Neuronal stem cell (in vitro differentiated cells): ENCODE measurements around the gene NFE2. TPM values are rescaled to one million over a fixed set of nuclear protein-coding genes. Genes with fewer than 3 reads are reported as not detected.
A peak's percentile ranks its signal among the peaks of the same experiment; 100 is the strongest.

Experiments
- DNase-seq: peaks from one replicate; pipeline ENCODE4 v3.0.0-alpha.2; 2013; ENCODE audit warnings: low spot score
- H2AFZ ChIP-seq: one replicate; pipeline ENCODE4 v1.6.1; 2013; ENCODE audit warnings: mild to moderate bottlenecking, low read length, inconsistent platforms
- H2AK5ac ChIP-seq: 2 replicates; pipeline ENCODE4 v1.6.1; 2013; ENCODE audit warnings: low read depth, mild to moderate bottlenecking, inconsistent platforms, low read length, moderate library complexity, mixed read lengths
- H2BK120ac ChIP-seq: 2 replicates; pipeline ENCODE4 v1.6.1; 2013; ENCODE audit warnings: low read depth, mild to moderate bottlenecking, inconsistent platforms, low read length, moderate library complexity, mixed read lengths
- H2BK12ac ChIP-seq: one replicate; pipeline ENCODE4 v1.6.1; 2013; ENCODE audit warnings: low read length, inconsistent platforms
- H2BK15ac ChIP-seq: 2 replicates; pipeline ENCODE4 v1.6.1; 2013; ENCODE audit warnings: mild to moderate bottlenecking, low read length, inconsistent platforms, mixed read lengths
- H2BK5ac ChIP-seq: one replicate; pipeline ENCODE4 v1.6.1; 2013; ENCODE audit warnings: inconsistent platforms, mild to moderate bottlenecking, low read length, moderate library complexity
- H3K14ac ChIP-seq: one replicate; pipeline ENCODE4 v1.6.1; 2013; ENCODE audit warnings: low read length, inconsistent platforms
- H3K18ac ChIP-seq: 2 replicates; pipeline ENCODE4 v1.6.1; 2013; ENCODE audit warnings: low read length, inconsistent platforms
- H3K23ac ChIP-seq: 2 replicates; pipeline ENCODE4 v1.6.1; 2013; ENCODE audit warnings: low read depth, mild to moderate bottlenecking, mixed read lengths, low read length, inconsistent platforms; ENCODE audit not compliant: poor library complexity
- H3K27ac ChIP-seq: replicated peaks from 3 replicates; pipeline ENCODE4 v1.5.1; 2013; ENCODE audit warnings: low read length, inconsistent platforms
- H3K27me3 ChIP-seq, 3 experiments: 2 replicates each; pipeline ENCODE4 v1.6.1; 2013; ENCODE audit warnings: low read length in 3 of 3, mild to moderate bottlenecking in 2 of 3, inconsistent platforms in 1 of 3, low read depth in 1 of 3, mixed read lengths in 1 of 3, moderate library complexity in 1 of 3; ENCODE audit not compliant: control insufficient read depth in 3 of 3, insufficient read depth in 3 of 3
- H3K36me3 ChIP-seq, 2 donors: replicated peaks in 1 of 2; 2 replicates each; pipeline ENCODE4 v1.6.1; 2013; ENCODE audit warnings: low read length in 2 of 2; ENCODE audit not compliant: control insufficient read depth in 2 of 2, insufficient read depth in 2 of 2
- H3K4ac ChIP-seq: 2 replicates; pipeline ENCODE4 v1.6.1; 2013; ENCODE audit warnings: inconsistent platforms, mild to moderate bottlenecking, low read length, moderate library complexity
- H3K4me1 ChIP-seq, 2 donors: 1 replicate in 1 of 2; 2 replicates in 1 of 2; pipeline ENCODE4 v1.6.1; 2013; ENCODE audit warnings: low read length in 2 of 2, low read depth in 1 of 2; ENCODE audit not compliant: control insufficient read depth in 2 of 2, insufficient read depth in 1 of 2
- H3K4me2 ChIP-seq: one replicate; pipeline ENCODE4 v1.6.1; 2013; ENCODE audit warnings: mild to moderate bottlenecking, low read length, inconsistent platforms; ENCODE audit not compliant: insufficient read depth, poor library complexity, severe bottlenecking
- H3K4me3 ChIP-seq, 2 donors: 2 replicates each; pipeline ENCODE4 v1.5.1; 2013; ENCODE audit warnings: low read length in 2 of 2, mild to moderate bottlenecking in 2 of 2, inconsistent platforms in 1 of 2, moderate library complexity in 1 of 2
- H3K79me1 ChIP-seq: one replicate; pipeline ENCODE4 v1.6.1; 2013; ENCODE audit warnings: low read depth, mild to moderate bottlenecking, inconsistent platforms, low read length, moderate library complexity
- H3K9ac ChIP-seq: one replicate; pipeline ENCODE4 v1.6.1; 2013; ENCODE audit warnings: mild to moderate bottlenecking, low read depth, low read length, inconsistent platforms; ENCODE audit not compliant: poor library complexity
- H3K9me3 ChIP-seq, 2 donors: replicated peaks in 1 of 2; 2 replicates each; pipeline versions ENCODE3 to v1.6.1; 2013; ENCODE audit warnings: low read length in 2 of 2, mild to moderate bottlenecking in 2 of 2, inconsistent platforms in 1 of 2, low read depth in 1 of 2, mixed read lengths in 1 of 2, moderate library complexity in 1 of 2; ENCODE audit not compliant: control insufficient read depth in 2 of 2, insufficient read depth in 1 of 2
- H4K8ac ChIP-seq: one replicate; pipeline ENCODE4 v1.6.1; 2013; ENCODE audit warnings: low read depth, mild to moderate bottlenecking, inconsistent platforms, low read length, moderate library complexity
- H4K91ac ChIP-seq: one replicate; pipeline ENCODE4 v1.6.1; 2013; ENCODE audit warnings: low read length, low read depth, mild to moderate bottlenecking, inconsistent platforms; ENCODE audit not compliant: poor library complexity
- WGBS, 2 donors: extraction: QIAGEN DNeasy Blood & Tissue Kit; methylation state at CpG; one replicate each; pipeline ENCODE4 v1.1.7; 2013; ENCODE audit warnings: missing lambda C conversion rate in 2 of 2, mixed read lengths in 1 of 2; ENCODE audit not compliant: insufficient read length in 2 of 2, insufficient replicate concordance in 1 of 2; ENCODE audit errors: extremely low coverage in 2 of 2; 5-methylcytosine and 5-hydroxymethylcytosine counted together
- polyA plus RNA-seq, 2 experiments: library from polyadenylated mRNA; stranded (reverse); fragments of 200-250 nt; gene quantifications; one replicate each; pipeline ENCODE4 v1.2.3, GENCODE V29; 2013

The NFE2 gene
- polyA plus RNA-seq (2013, experiment 1 of 2): 2.4 TPM
- 2.5 TPM for polyA plus RNA-seq (2013, experiment 2 of 2)

GRCh38 chr12:54300732-54301427 lies at the start of gene NFE2:
Gene NFE2, minus strand, starts transcription at chr12:54301015. Its CDS starts 5,767 bp downstream, at chr12:54295248.
- Histone ChIP-seq H4K91ac (no peak within 1 kb of the TSS), H2BK120ac (peak within 1 kb of the TSS; percentile 29), H2BK15ac (peak within 1 kb of the TSS; percentile 61), H3K79me1 (no peaks in the 10 kb centered on the region), H3K4me2 (peak within 1 kb of the TSS; percentile 66), H2BK5ac (no peak within 1 kb of the TSS), H3K27me3 (peaks cover 0 to 65% (median 0%) of the 10 kb centered on the region in 3 experiments), H4K8ac (no peak within 1 kb of the TSS), H3K4me3 (peak within 1 kb of the TSS in 1 of 2 donors; percentile 23), H2AK5ac (peak within 1 kb of the TSS; percentile 8), H2AFZ (peak within 1 kb of the TSS; percentile 76), H3K4me1 (peaks cover 5 to 16% of the 10 kb centered on the region in 2 donors), H3K4ac (peak within 1 kb of the TSS; percentile 14), H2BK12ac (no peak within 1 kb of the TSS), H3K27ac (peak within 1 kb of the TSS; percentile 53), H3K9ac (peak within 1 kb of the TSS; percentile 47), H3K18ac (peak within 1 kb of the TSS; percentile 84), H3K9me3 (no peaks in the 10 kb centered on the region), H3K36me3 (no peaks in the 10 kb centered on the region), H3K14ac (no peak within 1 kb of the TSS), H3K23ac (no peak within 1 kb of the TSS)
- no CpG with 5 or more reads among the region's 26 CpGs for WGBS, 2 donors
- peak; percentile 66 for DNase-seq

DNA sequence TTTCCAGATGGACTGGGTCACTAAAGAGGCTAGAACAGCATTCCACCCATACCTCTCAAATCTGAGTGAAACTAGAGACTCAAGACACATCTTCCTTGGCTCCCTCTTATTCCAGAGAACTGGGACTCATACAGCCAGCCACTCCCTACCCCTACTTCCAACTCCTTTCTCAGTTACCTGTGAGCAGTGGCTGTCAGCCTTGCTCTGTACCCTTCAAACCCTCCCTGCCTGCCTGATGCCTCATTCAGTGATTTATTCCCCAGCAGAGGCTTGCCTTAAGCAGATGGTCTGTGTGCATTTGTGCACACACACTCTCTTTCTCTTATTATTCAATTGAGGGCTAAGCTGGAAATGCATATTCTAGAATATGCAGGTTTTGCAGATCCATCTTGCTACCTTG lies 48.9 kb upstream of the NFE2 start:
- no peak overlapping the region for H3K14ac ChIP-seq
- no peak overlapping the region for H4K91ac ChIP-seq
- peaks cover 41 to 42% of the 10 kb centered on the region in 2 donors for H3K4me1 ChIP-seq
- H2BK15ac ChIP-seq: no peak overlapping the region
- peak overlapping the region; percentile 99 for H3K27ac ChIP-seq
- H3K79me1 ChIP-seq: no peaks in the 10 kb centered on the region
- H2BK120ac ChIP-seq: no peak overlapping the region
- H2BK12ac ChIP-seq: no peak overlapping the region
- no peak for DNase-seq
- H2BK5ac ChIP-seq: no peak overlapping the region
- H3K36me3 ChIP-seq: peaks cover 9 to 66% of the 10 kb centered on the region in 2 donors
- no peak overlapping the region for H3K9ac ChIP-seq
- no peaks in the 10 kb centered on the region for H3K9me3 ChIP-seq
- H4K8ac ChIP-seq: no peak overlapping the region
- no peak overlapping the region for H3K23ac ChIP-seq
- H3K4me3 ChIP-seq: no peak overlapping the region
- no peak overlapping the region for H2AFZ ChIP-seq
- H3K4me2 ChIP-seq: no peak overlapping the region
- peak overlapping the region; percentile 2 for H2AK5ac ChIP-seq
- H3K4ac ChIP-seq: no peak overlapping the region
- H3K18ac ChIP-seq: no peak overlapping the region
- H3K27me3 ChIP-seq: no peaks in the 10 kb centered on the region

DNA sequence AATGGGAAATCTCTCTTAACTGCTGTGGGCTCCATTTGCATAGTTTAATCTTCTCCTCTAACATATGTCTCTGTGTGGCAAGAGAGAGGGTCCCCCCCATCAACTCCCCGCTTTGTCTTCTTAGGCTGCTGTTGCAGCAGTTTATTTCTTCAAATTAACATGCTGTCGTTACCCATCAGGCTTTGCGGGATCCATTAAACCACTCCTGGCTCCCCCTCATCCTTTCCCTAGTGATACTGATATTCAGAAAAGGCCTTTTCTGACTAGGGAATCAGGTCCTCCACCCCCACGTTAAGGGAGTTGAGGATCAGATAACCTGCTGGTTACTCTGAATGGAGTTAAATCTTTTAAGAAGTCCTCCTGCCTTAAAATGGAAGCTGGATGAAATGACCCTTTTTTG lies 48.2 kb upstream of the NFE2 start:
- H2AFZ ChIP-seq: no peak overlapping the region
- H2BK15ac ChIP-seq: no peak overlapping the region
- no peak overlapping the region for H3K23ac ChIP-seq
- no peak overlapping the region for H3K4me2 ChIP-seq
- H3K4me1 ChIP-seq: peaks cover 39 to 41% of the 10 kb centered on the region in 2 donors
- H2BK120ac ChIP-seq: no peak overlapping the region
- H4K8ac ChIP-seq: no peak overlapping the region
- peak overlapping the region; percentile 99 for H3K27ac ChIP-seq
- H3K18ac ChIP-seq: peak overlapping the region; percentile 2
- H3K79me1 ChIP-seq: no peaks in the 10 kb centered on the region
- no peaks in the 10 kb centered on the region for H3K27me3 ChIP-seq
- H3K4me3 ChIP-seq: no peak overlapping the region
- H2BK5ac ChIP-seq: no peak overlapping the region
- H3K9ac ChIP-seq: no peak overlapping the region
- H3K9me3 ChIP-seq: no peaks in the 10 kb centered on the region
- no peak overlapping the region for H2BK12ac ChIP-seq
- no CpG with 5 or more reads among the region's 4 CpGs for WGBS, 2 donors
- H3K36me3 ChIP-seq: peaks cover 9 to 66% of the 10 kb centered on the region in 2 donors
- no peak overlapping the region for H3K14ac ChIP-seq
- no peak overlapping the region for H3K4ac ChIP-seq
- DNase-seq: no peak
- H4K91ac ChIP-seq: no peak overlapping the region
- no peak overlapping the region for H2AK5ac ChIP-seq

- WGBS, 2 donors: no CpG with 5 or more reads among the region's 9 CpGs
- H3K4me3 ChIP-seq: no peak overlapping the region
These were observed 40.8 kb upstream of the NFE2 start for GRCh38 chr12:54341378-54342300.

More at GRCh38 chr12:54341378-54342300, 40.8 kb upstream of the NFE2 start:
- Histone ChIP-seq H3K4me2 (peak overlapping the region; percentile 41), H2BK120ac (no peak overlapping the region), H3K27ac (peak overlapping the region; percentile 97), H2BK5ac (no peak overlapping the region), H2AK5ac (no peak overlapping the region), H3K9me3 (no peaks in the 10 kb centered on the region), H4K91ac (no peak overlapping the region), H3K18ac (peak overlapping the region; percentile 15), H3K4me1 (peaks cover 11 to 32% of the 10 kb centered on the region in 2 donors), H2BK12ac (no peak overlapping the region), H3K23ac (no peak overlapping the region), H3K14ac (no peak overlapping the region), H2AFZ (no peak overlapping the region), H4K8ac (no peak overlapping the region), H3K4ac (no peak overlapping the region), H3K27me3 (no peaks in the 10 kb centered on the region), H3K36me3 (peaks cover 7 to 67% of the 10 kb centered on the region in 2 donors), H3K9ac (no peak overlapping the region), H3K79me1 (no peaks in the 10 kb centered on the region), H2BK15ac (no peak overlapping the region)
- DNase-seq: peak; percentile 65
